ENCODE results near the gene RUNX3.
"Not testable (repeated sequence)": the region's sequence is repeated elsewhere in the genome, so short reads cannot be mapped to it uniquely, and the experiment has no call there.

The RUNX3 gene

DNA sequence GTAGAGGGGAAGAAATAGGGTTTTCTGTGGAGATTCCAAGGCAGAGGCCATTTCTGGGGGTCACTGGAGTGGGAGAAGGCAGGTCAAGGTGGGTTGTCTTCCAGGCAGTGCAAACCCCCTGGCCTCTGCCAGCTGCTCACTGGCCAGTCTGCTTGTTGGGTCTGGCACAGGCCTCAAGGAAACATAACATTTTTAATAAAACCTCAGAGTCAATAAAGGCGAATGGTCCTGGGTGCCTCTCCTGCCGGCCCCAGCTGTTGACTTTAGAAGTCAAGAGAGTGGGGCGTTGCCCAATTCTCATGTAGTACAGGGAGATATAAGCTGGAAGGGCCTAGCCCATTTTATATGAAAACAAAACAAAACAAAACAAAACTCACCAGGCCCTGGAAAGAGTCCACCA lies 36.6 kb downstream of the RUNX3 start:
- H3K27ac ChIP-seq (ENCODE audit: low read depth, low read length) = no peak overlapping the region
- peaks cover 5% of the 10 kb centered on the region; the same call in 1 of the 2 replicates for H3K9me3 ChIP-seq (ENCODE audit: insufficient read depth, low read length)
- no peaks in the 10 kb centered on the region for H3K36me3 ChIP-seq (ENCODE audit: low read length)
- H3K27me3 ChIP-seq (ENCODE audit: low read length) = no peaks in the 10 kb centered on the region
- no peaks in the 10 kb centered on the region for H4K20me1 ChIP-seq (ENCODE audit: low read depth, low read length)
- H2AFZ ChIP-seq (ENCODE audit: low read depth, low read length, severe bottlenecking) = no peak overlapping the region
- H3F3A ChIP-seq (ENCODE audit: insufficient read depth) = no peaks in the 10 kb centered on the region
- H3K4me2 ChIP-seq (ENCODE audit: low read depth, low read length, poor library complexity, severe bottlenecking) = no peak overlapping the region
- H3K9ac ChIP-seq (ENCODE audit: low read length) = no peak overlapping the region
- H3K4me3 ChIP-seq (ENCODE audit: insufficient read depth, low read length, poor library complexity, severe bottlenecking) = no peak overlapping the region
- TF ChIP-seq EZH2phosphoT487 (conservative IDR thresholded peaks at IDR 0.05; ENCODE audit: low read length) = no peak
- TF ChIP-seq, protein P1, sequence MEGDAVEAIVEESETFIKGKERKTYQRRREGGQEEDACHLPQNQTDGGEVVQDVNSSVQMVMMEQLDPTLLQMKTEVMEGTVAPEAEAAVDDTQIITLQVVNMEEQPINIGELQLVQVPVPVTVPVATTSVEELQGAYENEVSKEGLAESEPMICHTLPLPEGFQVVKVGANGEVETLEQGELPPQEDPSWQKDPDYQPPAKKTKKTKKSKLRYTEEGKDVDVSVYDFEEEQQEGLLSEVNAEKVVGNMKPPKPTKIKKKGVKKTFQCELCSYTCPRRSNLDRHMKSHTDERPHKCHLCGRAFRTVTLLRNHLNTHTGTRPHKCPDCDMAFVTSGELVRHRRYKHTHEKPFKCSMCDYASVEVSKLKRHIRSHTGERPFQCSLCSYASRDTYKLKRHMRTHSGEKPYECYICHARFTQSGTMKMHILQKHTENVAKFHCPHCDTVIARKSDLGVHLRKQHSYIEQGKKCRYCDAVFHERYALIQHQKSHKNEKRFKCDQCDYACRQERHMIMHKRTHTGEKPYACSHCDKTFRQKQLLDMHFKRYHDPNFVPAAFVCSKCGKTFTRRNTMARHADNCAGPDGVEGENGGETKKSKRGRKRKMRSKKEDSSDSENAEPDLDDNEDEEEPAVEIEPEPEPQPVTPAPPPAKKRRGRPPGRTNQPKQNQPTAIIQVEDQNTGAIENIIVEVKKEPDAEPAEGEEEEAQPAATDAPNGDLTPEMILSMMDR (IDR thresholded peaks at IDR 0.05; ENCODE audit: insufficient read depth, low read length, poor library complexity, severe bottlenecking) = no peak
- H3K9me2 ChIP-seq (replicated peaks; ENCODE audit: insufficient read depth, low read length) = no peaks in the 10 kb centered on the region
- no peaks in the 10 kb centered on the region for H3K79me2 ChIP-seq (ENCODE audit: insufficient read depth, low read length)

DNA sequence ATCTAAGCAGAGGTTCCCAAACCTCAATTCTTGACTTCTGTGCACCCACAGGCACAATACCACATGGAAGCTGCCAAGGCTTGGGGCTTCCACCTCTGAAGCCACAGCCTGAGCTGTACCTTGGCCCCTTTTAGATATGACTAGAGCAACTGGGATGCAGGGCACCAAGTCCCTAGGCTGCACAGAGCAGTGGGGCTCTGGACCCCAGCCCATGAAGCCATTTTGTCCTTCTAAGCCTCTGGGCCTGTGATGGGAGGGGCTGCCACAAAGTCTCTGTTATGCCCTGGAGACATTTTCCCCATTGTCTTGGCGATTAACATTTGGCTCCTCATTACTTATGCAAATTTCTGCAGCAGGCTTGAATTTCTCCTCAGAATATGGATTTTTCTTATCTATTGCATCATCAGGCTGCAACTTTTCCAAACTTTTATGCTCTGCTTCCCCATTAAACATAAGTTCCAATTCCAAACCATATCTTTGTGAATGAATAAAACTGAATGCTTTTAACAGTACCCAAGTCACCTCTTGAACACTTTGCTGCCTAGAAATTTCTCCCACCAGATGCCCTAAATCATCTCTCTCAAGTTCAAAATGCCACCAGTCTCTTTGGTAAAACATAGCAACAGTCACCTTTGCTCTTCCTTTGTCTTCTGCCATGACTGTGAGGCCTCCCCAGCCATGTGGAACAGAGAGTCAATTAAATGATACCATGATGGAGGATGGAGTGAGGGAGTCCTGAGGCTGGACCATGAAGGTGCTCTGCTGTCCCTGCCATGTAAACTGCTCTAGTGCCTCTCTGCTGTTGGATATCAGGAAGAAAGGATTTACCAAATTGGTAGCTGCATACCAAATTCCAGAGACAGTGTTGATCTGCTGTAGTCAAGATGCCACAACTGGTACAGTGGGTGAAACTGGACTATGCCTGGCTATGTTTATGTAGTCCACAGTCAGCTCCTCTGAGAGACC lies 37.6 kb downstream of the RUNX3 start:
- Histone ChIP-seq H3K27me3 (ENCODE audit: low read length) (no peaks in the 10 kb centered on the region), H3K27ac (ENCODE audit: low read depth, low read length) (no peak overlapping the region), H4K20me1 (ENCODE audit: low read depth, low read length) (no peaks in the 10 kb centered on the region), H3K79me2 (ENCODE audit: insufficient read depth, low read length) (no peaks in the 10 kb centered on the region), H3K9me2 (replicated peaks; ENCODE audit: insufficient read depth, low read length) (no peaks in the 10 kb centered on the region), H3K9ac (ENCODE audit: low read length) (no peak overlapping the region), H2AFZ (ENCODE audit: low read depth, low read length, severe bottlenecking) (no peak overlapping the region), H3K9me3 (ENCODE audit: insufficient read depth, low read length) (peaks cover 5% of the 10 kb centered on the region; the same call in 1 of the 2 replicates), H3F3A (ENCODE audit: insufficient read depth) (no peaks in the 10 kb centered on the region), H3K4me2 (ENCODE audit: low read depth, low read length, poor library complexity, severe bottlenecking) (no peak overlapping the region), H3K4me3 (ENCODE audit: insufficient read depth, low read length, poor library complexity, severe bottlenecking) (no peak overlapping the region), H3K36me3 (ENCODE audit: low read length) (no peaks in the 10 kb centered on the region)
- TF ChIP-seq, protein P1 (IDR thresholded peaks at IDR 0.05; ENCODE audit: insufficient read depth, low read length, poor library complexity, severe bottlenecking) = no peak
- TF ChIP-seq EZH2phosphoT487 (conservative IDR thresholded peaks at IDR 0.05; ENCODE audit: low read length) = no peak

DNA sequence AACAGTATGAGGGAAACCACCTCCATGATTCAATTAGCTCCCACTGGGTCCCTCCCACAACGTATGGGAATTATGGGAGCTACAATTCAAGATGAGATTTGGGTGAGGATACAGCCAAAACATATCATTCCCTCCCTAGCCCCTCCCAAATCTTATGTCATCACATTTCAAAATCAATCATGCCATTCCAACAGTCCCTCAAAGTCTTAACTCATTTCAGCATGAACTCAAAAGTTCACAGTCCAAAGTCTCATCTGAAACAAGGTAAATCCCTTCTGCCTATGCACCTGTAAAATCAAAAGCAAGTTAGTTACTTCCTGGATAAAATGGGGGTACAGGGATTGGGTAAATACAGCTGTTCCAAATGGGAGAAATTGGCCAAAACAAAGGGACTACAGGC lies 38.7 kb downstream of the RUNX3 start:
- not testable (repeated sequence) for H4K20me1 ChIP-seq (ENCODE audit: low read depth, low read length); H3K36me3 ChIP-seq (ENCODE audit: low read length); H3K9ac ChIP-seq (ENCODE audit: low read length); H3K4me3 ChIP-seq (ENCODE audit: insufficient read depth, low read length, poor library complexity, severe bottlenecking); H3K9me2 ChIP-seq (replicated peaks; ENCODE audit: insufficient read depth, low read length); H2AFZ ChIP-seq (ENCODE audit: low read depth, low read length, severe bottlenecking); H3K27ac ChIP-seq (ENCODE audit: low read depth, low read length); H3K9me3 ChIP-seq (ENCODE audit: insufficient read depth, low read length); H3K4me2 ChIP-seq (ENCODE audit: low read depth, low read length, poor library complexity, severe bottlenecking); H3K27me3 ChIP-seq (ENCODE audit: low read length); H3K79me2 ChIP-seq (ENCODE audit: insufficient read depth, low read length); H3F3A ChIP-seq (ENCODE audit: insufficient read depth)

DNA sequence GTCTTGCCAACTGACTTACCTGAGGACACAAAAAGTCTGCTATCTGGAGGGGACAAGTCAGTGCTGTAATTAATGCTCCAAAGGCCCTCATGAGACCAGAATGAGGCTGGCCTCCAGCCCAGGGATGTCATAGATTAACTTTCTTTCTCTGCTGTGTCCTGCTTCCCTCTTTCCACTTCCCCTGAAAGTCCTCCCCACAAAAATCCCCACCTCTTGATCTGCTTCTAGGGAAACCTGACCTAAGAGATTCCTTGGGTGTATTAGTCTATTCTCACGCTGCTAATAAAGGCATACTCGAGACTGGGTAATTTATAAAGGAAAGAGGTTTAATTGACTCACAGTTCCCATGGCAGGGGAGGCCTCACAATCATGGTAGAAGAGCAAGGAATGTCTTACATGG lies 39.2 kb downstream of the RUNX3 start:
- Histone ChIP-seq H3K27ac (ENCODE audit: low read depth, low read length) (no peak overlapping the region), H3K36me3 (ENCODE audit: low read length) (no peaks in the 10 kb centered on the region), H3K27me3 (ENCODE audit: low read length) (no peaks in the 10 kb centered on the region), H3K9me3 (ENCODE audit: insufficient read depth, low read length) (peaks cover 5% of the 10 kb centered on the region; the same call in 1 of the 2 replicates), H3K9me2 (replicated peaks; ENCODE audit: insufficient read depth, low read length) (no peaks in the 10 kb centered on the region), H3K4me2 (ENCODE audit: low read depth, low read length, poor library complexity, severe bottlenecking) (no peak overlapping the region), H3K9ac (ENCODE audit: low read length) (no peak overlapping the region), H2AFZ (ENCODE audit: low read depth, low read length, severe bottlenecking) (no peak overlapping the region), H4K20me1 (ENCODE audit: low read depth, low read length) (no peaks in the 10 kb centered on the region), H3K4me3 (ENCODE audit: insufficient read depth, low read length, poor library complexity, severe bottlenecking) (no peak overlapping the region), H3K79me2 (ENCODE audit: insufficient read depth, low read length) (no peaks in the 10 kb centered on the region), H3F3A (ENCODE audit: insufficient read depth) (no peaks in the 10 kb centered on the region)
- TF ChIP-seq EZH2phosphoT487 (conservative IDR thresholded peaks at IDR 0.05; ENCODE audit: low read length) = no peak
- TF ChIP-seq, protein P1 (IDR thresholded peaks at IDR 0.05; ENCODE audit: insufficient read depth, low read length, poor library complexity, severe bottlenecking) = no peak
